ENCODE results near the gene CYTL1. TPM values are rescaled to one million over a fixed set of nuclear protein-coding genes. Genes with fewer than 3 reads are reported as not detected.

Gene CYTL1
- polyA plus RNA-seq, 1 donor (not counting 4 experiments of a cell fraction or from before 2014, with no cell fraction given), result 0.30 TPM

- H3K9me1 ChIP-seq (ENCODE audit: control insufficient read depth, extremely low read depth, insufficient read depth, low read length), result no peaks in the 10 kb centered on the region
- no peak overlapping the region for H3K4me2 ChIP-seq (ENCODE audit: control insufficient read depth, extremely low read depth, insufficient read depth, low read depth, low read length)
- DNase-seq (ENCODE audit: low read depth, low spot score) (no peak), FAIRE-seq (no peak)
- H3K4me1 ChIP-seq (ENCODE audit: control insufficient read depth, extremely low read depth, insufficient read depth, low read length), result no peaks in the 10 kb centered on the region
- H3K79me2 ChIP-seq (ENCODE audit: control insufficient read depth, insufficient read depth, low read length), result no peaks in the 10 kb centered on the region
- H3K27me3 ChIP-seq (ENCODE audit: control insufficient read depth, extremely low read depth, insufficient read depth, low read length), result peaks cover 4% of the 10 kb centered on the region
- H3K9ac ChIP-seq (ENCODE audit: control insufficient read depth, extremely low read depth, insufficient read depth, low read length), result no peak overlapping the region
- no peaks in the 10 kb centered on the region for H4K20me1 ChIP-seq (ENCODE audit: control insufficient read depth, extremely low read depth, insufficient read depth, low read length)
- no peak overlapping the region for H3K27ac ChIP-seq (ENCODE audit: control insufficient read depth, insufficient read depth, low read length)
- TF ChIP-seq EZH2 (IDR thresholded peaks at IDR 0.05; ENCODE audit: low read length) (no peak), CTCF (optimal IDR thresholded peaks at IDR 0.05 in 1 of 3, IDR thresholded peaks at IDR 0.05 in 1 of 3, conservative IDR thresholded peaks at IDR 0.05 in 1 of 3; ENCODE audit: extremely low read depth in 1 of 3, insufficient read depth in 2 of 3, low read length in 3 of 3) (no peak)
- H3K36me3 ChIP-seq (ENCODE audit: control insufficient read depth in 2 of 2, extremely low read depth in 1 of 2, insufficient read depth in 2 of 2, low read length in 2 of 2), result no peaks in the 10 kb centered on the region
- dilution Hi-C loops (cut with MboI; ENCODE audit: extremely low pct_ligation_motif_present, low sequenced_read_pairs), result no loop called here
- H3K4me3 ChIP-seq (ENCODE audit: control insufficient read depth in 2 of 3, extremely low read depth in 1 of 3, insufficient read depth in 2 of 3, low read depth in 1 of 3, low read length in 3 of 3), result no peak overlapping the region
- H3K9me3 ChIP-seq (ENCODE audit: control insufficient read depth, low read depth, low read length), result peaks cover 7% of the 10 kb centered on the region
- no peak overlapping the region for H2AFZ ChIP-seq (ENCODE audit: control insufficient read depth, low read length)
Observed at GRCh38 chr4:4971796-4972195, 47.5 kb downstream of the CYTL1 start.

GRCh38 chr4:4969298-4969697 is 50.0 kb downstream of the CYTL1 start:
- FAIRE-seq, result no peak
- no peak overlapping the region for H3K4me2 ChIP-seq (ENCODE audit: control insufficient read depth, extremely low read depth, insufficient read depth, low read depth, low read length)

More at GRCh38 chr4:4969298-4969697, 50.0 kb downstream of the CYTL1 start:
- H3K79me2 ChIP-seq (ENCODE audit: control insufficient read depth, insufficient read depth, low read length), result no peaks in the 10 kb centered on the region
- TF ChIP-seq EZH2 (IDR thresholded peaks at IDR 0.05; ENCODE audit: low read length) (no peak), CTCF (optimal IDR thresholded peaks at IDR 0.05 in 1 of 3, IDR thresholded peaks at IDR 0.05 in 1 of 3, conservative IDR thresholded peaks at IDR 0.05 in 1 of 3; ENCODE audit: extremely low read depth in 1 of 3, insufficient read depth in 2 of 3, low read length in 3 of 3) (no peak)
- no peak for DNase-seq (ENCODE audit: low read depth, low spot score)
- H3K36me3 ChIP-seq (ENCODE audit: control insufficient read depth in 2 of 2, extremely low read depth in 1 of 2, insufficient read depth in 2 of 2, low read length in 2 of 2), result no peaks in the 10 kb centered on the region
- H3K27ac ChIP-seq (ENCODE audit: control insufficient read depth, insufficient read depth, low read length), result no peak overlapping the region
- no peak overlapping the region for H3K4me3 ChIP-seq (ENCODE audit: control insufficient read depth in 2 of 3, extremely low read depth in 1 of 3, insufficient read depth in 2 of 3, low read depth in 1 of 3, low read length in 3 of 3)
- no peaks in the 10 kb centered on the region for H4K20me1 ChIP-seq (ENCODE audit: control insufficient read depth, extremely low read depth, insufficient read depth, low read length)
- H3K27me3 ChIP-seq (ENCODE audit: control insufficient read depth, extremely low read depth, insufficient read depth, low read length), result peaks cover 4% of the 10 kb centered on the region
- H3K9ac ChIP-seq (ENCODE audit: control insufficient read depth, extremely low read depth, insufficient read depth, low read length), result no peak overlapping the region
- H3K9me3 ChIP-seq (ENCODE audit: control insufficient read depth, low read depth, low read length), result no peaks in the 10 kb centered on the region
- no peak overlapping the region for H2AFZ ChIP-seq (ENCODE audit: control insufficient read depth, low read length)
- H3K4me1 ChIP-seq (ENCODE audit: control insufficient read depth, extremely low read depth, insufficient read depth, low read length), result no peaks in the 10 kb centered on the region
- dilution Hi-C loops (cut with MboI; ENCODE audit: extremely low pct_ligation_motif_present, low sequenced_read_pairs), result no loop called here
- H3K9me1 ChIP-seq (ENCODE audit: control insufficient read depth, extremely low read depth, insufficient read depth, low read length), result no peaks in the 10 kb centered on the region
